Neuronal stem cell (in vitro differentiated cells): ENCODE results near the gene SH2D3C.
A peak's percentile ranks its signal among the peaks of the same experiment; 100 is the strongest.

Experiments used
- DNase-seq: peaks from one replicate; pipeline ENCODE4 v3.0.0-alpha.2; 2013; ENCODE audit warnings: low spot score
- H2AFZ ChIP-seq: one replicate; pipeline ENCODE4 v1.6.1; 2013; ENCODE audit warnings: mild to moderate bottlenecking, low read length, inconsistent platforms
- H2AK5ac ChIP-seq: 2 replicates; pipeline ENCODE4 v1.6.1; 2013; ENCODE audit warnings: low read depth, mild to moderate bottlenecking, inconsistent platforms, low read length, moderate library complexity, mixed read lengths
- H2BK120ac ChIP-seq: 2 replicates; pipeline ENCODE4 v1.6.1; 2013; ENCODE audit warnings: low read depth, mild to moderate bottlenecking, inconsistent platforms, low read length, moderate library complexity, mixed read lengths
- H2BK12ac ChIP-seq: one replicate; pipeline ENCODE4 v1.6.1; 2013; ENCODE audit warnings: low read length, inconsistent platforms
- H2BK15ac ChIP-seq: 2 replicates; pipeline ENCODE4 v1.6.1; 2013; ENCODE audit warnings: mild to moderate bottlenecking, low read length, inconsistent platforms, mixed read lengths
- H2BK5ac ChIP-seq: one replicate; pipeline ENCODE4 v1.6.1; 2013; ENCODE audit warnings: inconsistent platforms, mild to moderate bottlenecking, low read length, moderate library complexity
- H3K14ac ChIP-seq: one replicate; pipeline ENCODE4 v1.6.1; 2013; ENCODE audit warnings: low read length, inconsistent platforms
- H3K18ac ChIP-seq: 2 replicates; pipeline ENCODE4 v1.6.1; 2013; ENCODE audit warnings: low read length, inconsistent platforms
- H3K23ac ChIP-seq: 2 replicates; pipeline ENCODE4 v1.6.1; 2013; ENCODE audit warnings: low read depth, mild to moderate bottlenecking, mixed read lengths, low read length, inconsistent platforms; ENCODE audit not compliant: poor library complexity
- H3K27ac ChIP-seq: replicated peaks from 3 replicates; pipeline ENCODE4 v1.5.1; 2013; ENCODE audit warnings: low read length, inconsistent platforms
- H3K27me3 ChIP-seq, 3 experiments: 2 replicates each; pipeline ENCODE4 v1.6.1; 2013; ENCODE audit warnings: low read length in 3 of 3, mild to moderate bottlenecking in 2 of 3, inconsistent platforms in 1 of 3, low read depth in 1 of 3, mixed read lengths in 1 of 3, moderate library complexity in 1 of 3; ENCODE audit not compliant: control insufficient read depth in 3 of 3, insufficient read depth in 3 of 3
- H3K36me3 ChIP-seq, 2 donors: replicated peaks in 1 of 2; 2 replicates each; pipeline ENCODE4 v1.6.1; 2013; ENCODE audit warnings: low read length in 2 of 2; ENCODE audit not compliant: control insufficient read depth in 2 of 2, insufficient read depth in 2 of 2
- H3K4ac ChIP-seq: 2 replicates; pipeline ENCODE4 v1.6.1; 2013; ENCODE audit warnings: inconsistent platforms, mild to moderate bottlenecking, low read length, moderate library complexity
- H3K4me1 ChIP-seq, 2 donors: 1 replicate in 1 of 2; 2 replicates in 1 of 2; pipeline ENCODE4 v1.6.1; 2013; ENCODE audit warnings: low read length in 2 of 2, low read depth in 1 of 2; ENCODE audit not compliant: control insufficient read depth in 2 of 2, insufficient read depth in 1 of 2
- H3K4me2 ChIP-seq: one replicate; pipeline ENCODE4 v1.6.1; 2013; ENCODE audit warnings: mild to moderate bottlenecking, low read length, inconsistent platforms; ENCODE audit not compliant: insufficient read depth, poor library complexity, severe bottlenecking
- H3K4me3 ChIP-seq, 2 donors: 2 replicates each; pipeline ENCODE4 v1.5.1; 2013; ENCODE audit warnings: low read length in 2 of 2, mild to moderate bottlenecking in 2 of 2, inconsistent platforms in 1 of 2, moderate library complexity in 1 of 2
- H3K79me1 ChIP-seq: one replicate; pipeline ENCODE4 v1.6.1; 2013; ENCODE audit warnings: low read depth, mild to moderate bottlenecking, inconsistent platforms, low read length, moderate library complexity
- H3K9ac ChIP-seq: one replicate; pipeline ENCODE4 v1.6.1; 2013; ENCODE audit warnings: mild to moderate bottlenecking, low read depth, low read length, inconsistent platforms; ENCODE audit not compliant: poor library complexity
- H3K9me3 ChIP-seq, 2 donors: replicated peaks in 1 of 2; 2 replicates each; pipeline versions ENCODE3 to v1.6.1; 2013; ENCODE audit warnings: low read length in 2 of 2, mild to moderate bottlenecking in 2 of 2, inconsistent platforms in 1 of 2, low read depth in 1 of 2, mixed read lengths in 1 of 2, moderate library complexity in 1 of 2; ENCODE audit not compliant: control insufficient read depth in 2 of 2, insufficient read depth in 1 of 2
- H4K8ac ChIP-seq: one replicate; pipeline ENCODE4 v1.6.1; 2013; ENCODE audit warnings: low read depth, mild to moderate bottlenecking, inconsistent platforms, low read length, moderate library complexity
- H4K91ac ChIP-seq: one replicate; pipeline ENCODE4 v1.6.1; 2013; ENCODE audit warnings: low read length, low read depth, mild to moderate bottlenecking, inconsistent platforms; ENCODE audit not compliant: poor library complexity
- WGBS, 2 donors: extraction: QIAGEN DNeasy Blood & Tissue Kit; methylation state at CpG; one replicate each; pipeline ENCODE4 v1.1.7; 2013; ENCODE audit warnings: missing lambda C conversion rate in 2 of 2, mixed read lengths in 1 of 2; ENCODE audit not compliant: insufficient read length in 2 of 2, insufficient replicate concordance in 1 of 2; ENCODE audit errors: extremely low coverage in 2 of 2; 5-methylcytosine and 5-hydroxymethylcytosine counted together

SH2D3C gene

GRCh38 chr9:127770583-127770904 lies 7.9 kb downstream of the SH2D3C start:
- no peak overlapping the region for H3K23ac ChIP-seq
- H3K79me1 ChIP-seq, result no peaks in the 10 kb centered on the region
- no CpG with 5 or more reads among the region's 3 CpGs for WGBS, 2 donors
- H4K91ac ChIP-seq, result no peak overlapping the region
- no peak overlapping the region for H3K4me3 ChIP-seq
- no peak overlapping the region for H2BK120ac ChIP-seq
- peak overlapping the region; percentile 93 for H3K4me2 ChIP-seq
- H3K4ac ChIP-seq, result no peak overlapping the region
- H3K18ac ChIP-seq, result no peak overlapping the region
- H2BK5ac ChIP-seq, result no peak overlapping the region
- peaks cover 16 to 23% of the 10 kb centered on the region in 2 donors for H3K4me1 ChIP-seq
- H4K8ac ChIP-seq, result no peak overlapping the region
- H2BK15ac ChIP-seq, result no peak overlapping the region
- no peaks in the 10 kb centered on the region for H3K36me3 ChIP-seq
- no peak overlapping the region for H3K27ac ChIP-seq
- H2AFZ ChIP-seq, result peak overlapping the region; percentile 90
- H3K9ac ChIP-seq, result no peak overlapping the region
- peaks cover 0 to 10% (median 0%) of the 10 kb centered on the region in 3 experiments for H3K27me3 ChIP-seq
- peak overlapping the region; percentile 7 for H2AK5ac ChIP-seq
- no peak overlapping the region for H3K14ac ChIP-seq
- no peak overlapping the region for H2BK12ac ChIP-seq
- no peak for DNase-seq
- H3K9me3 ChIP-seq, result no peaks in the 10 kb centered on the region

- Histone ChIP-seq H3K27ac (no peak overlapping the region), H2BK120ac (no peak overlapping the region), H3K9me3 (no peaks in the 10 kb centered on the region), H4K91ac (no peak overlapping the region), H3K27me3 (peaks cover 0 to 10% (median 0%) of the 10 kb centered on the region in 3 experiments), H3K79me1 (no peaks in the 10 kb centered on the region), H2AFZ (no peak overlapping the region), H4K8ac (no peak overlapping the region), H3K4ac (no peak overlapping the region), H3K18ac (peak overlapping the region; percentile 23), H3K14ac (no peak overlapping the region), H2BK5ac (no peak overlapping the region), H3K9ac (no peak overlapping the region), H2BK12ac (no peak overlapping the region), H3K4me3 (peak overlapping the region in 1 of 2 donors; percentile 36), H3K23ac (no peak overlapping the region), H2BK15ac (no peak overlapping the region), H3K4me1 (peaks cover 16 to 23% of the 10 kb centered on the region in 2 donors), H3K4me2 (no peak overlapping the region), H2AK5ac (peak overlapping the region; percentile 7), H3K36me3 (no peaks in the 10 kb centered on the region)
- DNase-seq, result no peak
- no CpG with 5 or more reads among the region's 4 CpGs for WGBS, 2 donors
Measured at GRCh38 chr9:127769929-127770582, 8.4 kb downstream of the SH2D3C start.

GRCh38 chr9:127769101-127769500 lies 9.4 kb downstream of the SH2D3C start:
- H3K4me1 ChIP-seq, result peaks cover 18 to 23% of the 10 kb centered on the region in 2 donors
- H3K4ac ChIP-seq, result no peak overlapping the region
- no peaks in the 10 kb centered on the region for H3K36me3 ChIP-seq
- H3K4me2 ChIP-seq, result no peak overlapping the region
- H2BK12ac ChIP-seq, result no peak overlapping the region
- no peaks in the 10 kb centered on the region for H3K9me3 ChIP-seq
- H2BK15ac ChIP-seq, result no peak overlapping the region
- peaks cover 0 to 8% (median 0%) of the 10 kb centered on the region in 3 experiments for H3K27me3 ChIP-seq
- H3K23ac ChIP-seq, result no peak overlapping the region
- H2BK120ac ChIP-seq, result no peak overlapping the region
- no CpG with 5 or more reads among the region's 5 CpGs for WGBS, 2 donors
- no peak overlapping the region for H4K8ac ChIP-seq
- H3K9ac ChIP-seq, result no peak overlapping the region
- H3K14ac ChIP-seq, result no peak overlapping the region
- no peak overlapping the region for H3K27ac ChIP-seq
- no peak overlapping the region for H2AK5ac ChIP-seq
- no peak overlapping the region for H3K4me3 ChIP-seq
- no peak overlapping the region for H3K18ac ChIP-seq
- no peak overlapping the region for H2AFZ ChIP-seq
- H4K91ac ChIP-seq, result no peak overlapping the region
- H3K79me1 ChIP-seq, result no peaks in the 10 kb centered on the region
- no peak overlapping the region for H2BK5ac ChIP-seq
- DNase-seq, result no peak

- Histone ChIP-seq H3K14ac (no peak overlapping the region), H3K9ac (no peak overlapping the region), H2BK5ac (no peak overlapping the region), H2BK120ac (no peak overlapping the region), H3K4me2 (no peak overlapping the region), H3K79me1 (no peaks in the 10 kb centered on the region), H2AK5ac (no peak overlapping the region), H3K27ac (no peak overlapping the region), H4K8ac (no peak overlapping the region), H3K4me3 (no peak overlapping the region), H2BK12ac (no peak overlapping the region), H2BK15ac (no peak overlapping the region), H3K27me3 (peaks cover 0 to 8% (median 0%) of the 10 kb centered on the region in 3 experiments), H3K4me1 (peaks cover 20 to 23% of the 10 kb centered on the region in 2 donors), H3K36me3 (no peaks in the 10 kb centered on the region), H3K18ac (no peak overlapping the region), H3K4ac (no peak overlapping the region), H2AFZ (peak overlapping the region; percentile 74), H3K23ac (no peak overlapping the region), H4K91ac (no peak overlapping the region), H3K9me3 (no peaks in the 10 kb centered on the region)
- no CpG with 5 or more reads among the region's 8 CpGs for WGBS, 2 donors
- no peak for DNase-seq
Measured at GRCh38 chr9:127768698-127769097, 9.8 kb downstream of the SH2D3C start.
